T-helper 1 cell treated with Interleukin-12 subunit alpha and Interleukin-12 subunit beta and Interleukin-4 antibody, amounts not matched to agents 30 ng/mL and 1 ng/mL, for 36 hours (primary cell): ENCODE results near the gene PKN3. TPM values are rescaled to one million over a fixed set of nuclear protein-coding genes. Genes with fewer than 3 reads are reported as not detected.
"Not testable (repeated sequence)": the region's sequence is repeated elsewhere in the genome, so short reads cannot be mapped to it uniquely, and the experiment has no call there.

ENCODE experiments used
- intact Hi-C: fragments of 100-400 bp; cut with micrococcal nuclease; formaldehyde crosslinking; loops from one replicate; pipeline ENCODE4 v1.15.1; 2024
- total RNA-seq: library from RNA; stranded (reverse); gene quantifications from 2 replicates; pipeline ENCODE4 v1.2.3, GENCODE V29; 2022

Gene PKN3
- 10.7 and 11.1 TPM in 2 replicates for total RNA-seq

- intact Hi-C loops: loop anchor here (1.0 to 2.0 kb wide), 4 partner anchors 12 to 179 kb away; partner anchors contain the start of genes ENDOG, KYAT1 and ZDHHC12
These were observed at the start of gene PKN3 for GRCh38 chr9:128702445-128702948. Gene PKN3 (plus strand): TSS chr9:128702503. CDS start chr9:128702916, 413 bp downstream.

GRCh38 chr9:128653908-128654307, 48.4 kb upstream of the PKN3 start:
- intact Hi-C loops: no loop called here

- intact Hi-C loops: no loop called here
These were observed 47.8 kb upstream of the PKN3 start for GRCh38 chr9:128654481-128654880.

- intact Hi-C loops: loop anchor here (1.0 to 5.0 kb wide), 9 partner anchors 28 to 334 kb away; partner anchors contain the start of genes COQ4, DOLK, GLE1 and KYAT1
These were observed 45.6 kb upstream of the PKN3 start, which contains the start of gene DYNC2I2 for GRCh38 chr9:128656416-128657343. Gene DYNC2I2 (minus strand): TSS chr9:128656847. CDS start chr9:128656726, 121 bp downstream.

GRCh38 chr9:128657344-128657704, 45.0 kb upstream of the PKN3 start:
- intact Hi-C loops: loop anchor here (2.0 to 5.0 kb wide), 4 partner anchors 113 to 290 kb away; partner anchors contain the start of genes DOLK, GLE1, NUP188 and SPOUT1

GRCh38 chr9:128657796-128658195, 44.5 kb upstream of the PKN3 start:
- intact Hi-C loops: loop anchor here (2.0 to 5.0 kb wide), 4 partner anchors 113 to 290 kb away; partner anchors contain the start of genes DOLK, GLE1, NUP188 and SPOUT1

GRCh38 chr9:128666481-128666941, 35.8 kb upstream of the PKN3 start:
- intact Hi-C loops: not testable (repeated sequence)

- intact Hi-C loops: no loop called here
These were observed 32.5 kb upstream of the PKN3 start for GRCh38 chr9:128669786-128670185.

- intact Hi-C loops: no loop called here
These were observed 26.9 kb upstream of the PKN3 start for GRCh38 chr9:128675382-128675781.

- intact Hi-C loops: no loop called here
These were observed 24.5 kb upstream of the PKN3 start for GRCh38 chr9:128677794-128678193.

GRCh38 chr9:128683340-128684064, 18.8 kb upstream of the PKN3 start:
- intact Hi-C loops: loop anchor here (1.0 kb wide), 2 partner anchors 27 to 41 kb away; partner anchors contain the start of genes DYNC2I2 and ZDHHC12

GRCh38 chr9:128684065-128684324, 18.3 kb upstream of the PKN3 start:
- intact Hi-C loops: loop anchor here (1.0 kb wide), 2 partner anchors 28 to 40 kb away; partner anchors contain the start of genes DYNC2I2 and ZDHHC12

GRCh38 chr9:128684325-128685199, 17.7 kb upstream of the PKN3 start:
- intact Hi-C loops: loop anchor here (1.0 to 5.0 kb wide), 5 partner anchors 28 to 407 kb away; partner anchors contain the start of genes DYNC2I2, GOLGA2, SWI5 and TBC1D13

GRCh38 chr9:128685636-128686489, 16.4 kb upstream of the PKN3 start:
- intact Hi-C loops: loop anchor here (1.0 to 5.0 kb wide), 5 partner anchors 101 to 409 kb away; partner anchors contain the start of genes GOLGA2, LRRC8A, SPTAN1 and SWI5

GRCh38 chr9:128687453-128687852, 14.8 kb upstream of the PKN3 start:
- intact Hi-C loops: loop anchor here (5.0 kb wide), 3 partner anchors 100 to 410 kb away; partner anchors contain the start of genes GOLGA2, SWI5 and TBC1D13

GRCh38 chr9:128688501-128689292, 13.6 kb upstream of the PKN3 start, which contains the start of gene SET:
Gene SET (plus strand): TSS chr9:128689222. CDS start chr9:128689583, 361 bp downstream.
- intact Hi-C loops: loop anchor here (1.0 to 5.0 kb wide), 8 partner anchors 83 to 411 kb away; partner anchors contain the start of genes DOLK, ENDOG, GOLGA2 and MIGA2

- intact Hi-C loops: loop anchor here (1.0 to 5.0 kb wide), 8 partner anchors 82 to 412 kb away; partner anchors contain the start of genes DOLK, ENDOG, GOLGA2 and MIGA2
These were observed 13.0 kb upstream of the PKN3 start for GRCh38 chr9:128689293-128689774.
